Gastrocnemius medialis (tissue), 4 donors: ENCODE data around the gene SLC36A3. TPM values are rescaled to one million over a fixed set of nuclear protein-coding genes. Genes with fewer than 3 reads are reported as not detected.

Experiments
- ATAC-seq, 2 donors: fragments of 150-250 bp; one replicate each; pipeline ENCODE4 v1.9.1; 2016
- DNase-seq, 2 donors: peaks; one replicate each; pipeline ENCODE4 v3.0.0-alpha.2; 2019
- H3K27ac ChIP-seq, 4 donors: fragments of 200-600 bp; sonication (generic); 1 replicate in 1 of 4; 2 replicates in 3 of 4; pipeline ENCODE4 v1.5.1; 2016 to 2018; ENCODE audit warnings: mild to moderate bottlenecking in 2 of 4, moderate library complexity in 1 of 4
- H3K27me3 ChIP-seq, 3 donors: fragments of 200-600 bp; sonication (generic) in 2 of 3; 1 replicate in 1 of 3; 2 replicates in 2 of 3; pipeline versions ENCODE4 v1.5.1 to v1.6.0; 2016 to 2019; ENCODE audit warnings: mild to moderate bottlenecking in 1 of 3, moderate library complexity in 1 of 3
- H3K36me3 ChIP-seq, 2 donors: fragments of 200-600 bp; sonication (generic) in 1 of 2; one replicate each; pipeline ENCODE4 v1.5.1; 2017 to 2018
- H3K4me1 ChIP-seq, 2 donors: fragments of 200-600 bp; sonication (generic) in 1 of 2; one replicate each; pipeline ENCODE4 v1.5.1; 2016 to 2017; ENCODE audit warnings: mild to moderate bottlenecking in 2 of 2
- H3K4me3 ChIP-seq, 4 donors: fragments of 200-600 bp; sonication (generic) in 3 of 4; 1 replicate in 1 of 4; 2 replicates in 3 of 4; pipeline ENCODE4 v1.5.1; 2016 to 2019; ENCODE audit warnings: mild to moderate bottlenecking in 2 of 4
- H3K9me3 ChIP-seq, 3 donors: fragments of 200-600 bp; sonication (generic) in 2 of 3; 1 replicate in 1 of 3; 2 replicates in 2 of 3; pipeline ENCODE4 v1.5.1; 2016 to 2019
- CTCF ChIP-seq, 5 experiments: fragments of 450-650 bp in 3 of 5; fragments of 200-600 bp in 2 of 5; sonication (generic) in 2 of 5; IDR thresholded peaks in 4 of 5; conservative IDR thresholded peaks in 1 of 5; 1 replicate in 4 of 5; 2 replicates in 1 of 5; pipeline ENCODE4 v1.5.1; 2016 to 2019; ENCODE audit warnings: antibody characterized with exemption in 5 of 5, mild to moderate bottlenecking in 3 of 5, moderate library complexity in 3 of 5
- POLR2A ChIP-seq, 2 donors: fragments of 450-650 bp; IDR thresholded peaks; one replicate each; pipeline ENCODE4 v1.6.1; 2017; ENCODE audit warnings: antibody characterized with exemption in 2 of 2, mild to moderate bottlenecking in 2 of 2, moderate library complexity in 2 of 2
- in situ Hi-C, 4 donors: fragments of 200-750 bp; cut with MboI; loops; one replicate each; pipeline versions ENCODE4 v1.15.0 to v1.8.0; 2017; ENCODE audit warnings: low sequenced_read_pairs in 4 of 4
- intact Hi-C: fragments of 100-400 bp; cut with DNase I; formaldehyde crosslinking; loops from one replicate; pipeline ENCODE4 v1.15.1; 2023; ENCODE audit warnings: low total_unique reads
- total RNA-seq, 4 donors: library from RNA; depleted of rRNA; stranded (reverse); fragments of >200 nt; gene quantifications; one replicate each; pipeline versions ENCODE4 v1.1.0 to v1.2.3, GENCODE V29; 2016

The SLC36A3 gene
- total RNA-seq, 4 donors from 2014 or later = not detected

GRCh38 chr5:151320481-151320880 is 16.9 kb upstream of the SLC36A3 start:
- H3K4me3 ChIP-seq = no peak overlapping the region
- H3K27me3 ChIP-seq = no peaks in the 10 kb centered on the region
- H3K27ac ChIP-seq = peak overlapping the region; percentile 69 to 83 (median 81)
- TF ChIP-seq POLR2A (IDR thresholded peaks at IDR 0.05) = no peak
- no peak for TF ChIP-seq CTCF (IDR thresholded peaks at IDR 0.05 in 4 of 5, conservative IDR thresholded peaks at IDR 0.05 in 1 of 5)
- intact Hi-C loops = no loop called here
- no peaks in the 10 kb centered on the region for H3K9me3 ChIP-seq
- peaks cover 0 to 52% of the 10 kb centered on the region in 2 donors for H3K36me3 ChIP-seq
- DNase-seq (no peak), ATAC-seq (no peak)
- H3K4me1 ChIP-seq = peaks cover 8 to 11% of the 10 kb centered on the region in 2 donors
- in situ Hi-C loops = no loop called here

- peak in 1 of 2 donors; percentile 42 for DNase-seq
- H3K4me3 ChIP-seq = no peak overlapping the region
- intact Hi-C loops = no loop called here
- H3K27ac ChIP-seq = peak overlapping the region in 2 of 4 donors; percentile 81 to 83
- peaks cover 8 to 11% of the 10 kb centered on the region in 2 donors for H3K4me1 ChIP-seq
- H3K9me3 ChIP-seq = no peaks in the 10 kb centered on the region
- in situ Hi-C loops = no loop called here
- ATAC-seq = peak in 1 of 2 donors; percentile 14
- no peak for TF ChIP-seq POLR2A (IDR thresholded peaks at IDR 0.05)
- no peak for TF ChIP-seq CTCF (IDR thresholded peaks at IDR 0.05 in 4 of 5, conservative IDR thresholded peaks at IDR 0.05 in 1 of 5)
- no peaks in the 10 kb centered on the region for H3K27me3 ChIP-seq
- peaks cover 0 to 38% of the 10 kb centered on the region in 2 donors for H3K36me3 ChIP-seq
Observed at GRCh38 chr5:151318850-151319732, 15.5 kb upstream of the SLC36A3 start.

DNA sequence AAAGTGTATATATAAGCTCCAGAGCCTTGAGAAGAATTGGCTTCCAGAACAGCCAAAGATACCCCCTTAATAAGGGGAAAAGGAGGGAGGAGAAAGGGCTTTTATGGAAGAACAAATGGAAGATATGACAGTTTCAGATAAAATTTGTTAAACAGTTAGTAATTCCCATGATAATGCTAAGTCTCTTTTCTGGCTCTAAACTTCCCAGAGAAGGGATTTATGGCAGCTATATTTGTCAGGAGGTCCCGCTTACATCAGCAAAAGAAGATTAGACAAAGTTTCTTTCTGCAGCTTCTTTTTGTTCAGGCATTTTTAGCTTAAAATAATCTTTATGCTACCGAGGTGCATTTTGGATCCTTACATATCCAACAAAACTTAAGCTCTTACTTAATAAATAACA is 14.3 kb upstream of the SLC36A3 start:
- DNase-seq (no peak), ATAC-seq (no peak)
- Histone ChIP-seq H3K27ac (peak overlapping the region in 3 of 4 donors; percentile 5 to 52 (median 38)), H3K36me3 (peaks cover 0 to 30% of the 10 kb centered on the region in 2 donors), H3K4me1 (peaks cover 8 to 11% of the 10 kb centered on the region in 2 donors), H3K4me3 (no peak overlapping the region), H3K27me3 (no peaks in the 10 kb centered on the region), H3K9me3 (no peaks in the 10 kb centered on the region)
- no peak for TF ChIP-seq CTCF (IDR thresholded peaks at IDR 0.05 in 4 of 5, conservative IDR thresholded peaks at IDR 0.05 in 1 of 5)
- TF ChIP-seq POLR2A (IDR thresholded peaks at IDR 0.05) = no peak
- intact Hi-C loops (no loop called here), in situ Hi-C loops (no loop called here)

DNA sequence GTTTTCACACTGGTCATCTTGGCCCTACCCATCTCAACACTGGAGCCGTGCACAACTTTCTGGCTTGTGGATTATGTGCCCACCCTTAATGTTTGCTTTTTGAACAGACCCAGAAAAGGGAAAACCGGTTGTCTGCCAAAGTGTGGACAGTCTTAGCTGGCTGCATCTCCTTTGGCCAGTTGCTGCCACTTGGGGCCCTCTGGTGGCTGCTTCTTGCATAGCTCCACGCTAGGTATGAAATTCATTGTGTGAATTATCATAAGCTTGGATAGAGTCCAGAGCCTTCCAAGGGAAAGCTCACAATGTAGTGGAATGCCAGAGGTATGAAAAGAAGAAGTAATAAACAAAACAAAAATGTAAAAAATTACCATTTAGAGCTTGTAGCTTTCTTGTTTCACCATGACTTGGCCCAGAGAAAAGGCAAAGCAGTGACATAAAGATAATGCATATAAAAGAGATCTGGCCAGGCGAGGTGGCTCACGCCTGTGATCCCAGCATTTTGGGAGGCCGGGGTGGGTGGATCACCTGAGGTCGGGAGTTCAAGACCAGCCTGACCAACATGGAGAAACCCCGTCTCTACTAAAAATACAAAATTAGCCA is 12.5 kb upstream of the SLC36A3 start:
- peak; percentile 32 to 77 for DNase-seq
- TF ChIP-seq POLR2A (IDR thresholded peaks at IDR 0.05) (no peak), CTCF (IDR thresholded peaks at IDR 0.05 in 4 of 5, conservative IDR thresholded peaks at IDR 0.05 in 1 of 5) (peak; percentile 72 to 95 (median 78))
- H3K36me3 ChIP-seq = peaks cover 0 to 23% of the 10 kb centered on the region in 2 donors
- in situ Hi-C loops (no loop called here), intact Hi-C loops (no loop called here)
- no peaks in the 10 kb centered on the region for H3K9me3 ChIP-seq
- no peak overlapping the region for H3K4me3 ChIP-seq
- no peaks in the 10 kb centered on the region for H3K27me3 ChIP-seq
- ATAC-seq = peak; percentile 63 to 81
- H3K27ac ChIP-seq = peak overlapping the region in 2 of 4 donors; percentile 24 to 52
- no peaks in the 10 kb centered on the region for H3K4me1 ChIP-seq
